ENCODE measurements around the gene WDR5. TPM values are rescaled to one million over a fixed set of nuclear protein-coding genes. Genes with fewer than 3 reads are reported as not detected.

Gene WDR5
- polyA plus RNA-seq (2013, experiment 1 of 2) = 50.8 TPM
- polyA plus RNA-seq (2013, experiment 2 of 2) = 52.5 TPM

DNA sequence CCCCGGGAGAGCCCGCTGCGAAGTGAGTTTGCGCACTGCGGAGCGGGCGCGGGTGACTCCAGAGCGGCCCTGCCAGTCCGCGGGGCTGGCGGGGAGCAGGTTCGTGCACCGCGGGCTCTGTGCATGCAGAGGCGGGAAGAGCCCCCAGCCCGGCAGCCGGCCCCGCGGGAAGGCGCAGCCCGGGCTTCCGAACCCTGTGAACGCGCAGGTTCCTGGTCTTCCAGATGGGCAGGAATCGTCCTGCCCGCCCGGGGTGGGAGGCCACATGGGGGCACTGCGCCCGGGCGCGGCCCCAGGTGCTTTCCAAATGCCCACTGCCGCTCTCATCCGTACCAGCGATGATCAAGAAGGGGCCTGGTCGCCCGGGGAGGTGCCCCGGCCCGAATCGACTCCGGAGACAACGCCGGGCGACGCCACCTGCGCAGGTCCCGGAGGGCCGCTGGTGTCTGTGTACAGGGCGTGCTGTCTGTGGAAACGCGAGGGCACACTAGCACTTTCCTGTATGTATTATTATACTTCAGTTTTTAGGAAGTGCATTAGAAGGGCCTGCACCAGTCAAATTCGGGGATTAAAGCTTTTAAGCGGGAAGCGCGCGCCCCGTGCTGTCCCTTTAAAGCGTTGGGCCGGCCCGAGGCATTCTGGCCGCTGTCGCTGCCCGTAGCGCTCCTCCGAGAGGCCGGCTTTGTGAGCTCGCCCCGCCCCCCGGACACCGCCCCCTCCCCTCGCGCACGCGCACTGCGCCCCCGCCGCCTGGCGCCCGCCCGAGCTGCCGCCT lies at the start of gene WDR5:
Gene WDR5, plus strand, starts transcription at position 740 of the 775 bp plus-strand sequence. CDS start 3,796 bp downstream, outside the sequence.
- peak within 1 kb of the TSS; percentile 95 for H3K4me2 ChIP-seq (ENCODE audit: low read length)
- WGBS (ENCODE audit: extremely low coverage, insufficient coverage, low lambda C conversion rate) = no CpG with 5 or more reads among the region's 81 CpGs
- peak within 1 kb of the TSS; percentile 93 for H3K4me3 ChIP-seq (ENCODE audit: low read length)
- H2BK5ac ChIP-seq (ENCODE audit: low read length) = no peak within 1 kb of the TSS
- H3K79me1 ChIP-seq (ENCODE audit: low read length) = peaks cover 20% of the 10 kb centered on the region
- peak within 1 kb of the TSS; percentile 68 for H4K8ac ChIP-seq (ENCODE audit: low read depth, low read length)
- H3K36me3 ChIP-seq (ENCODE audit: control insufficient read depth, insufficient read depth, low read length) = peaks cover 1% of the 10 kb centered on the region
- peak within 1 kb of the TSS; percentile 97 for H3K23ac ChIP-seq (ENCODE audit: low read length)
- H3K18ac ChIP-seq (ENCODE audit: low read length) = peak within 1 kb of the TSS; percentile 70
- peak within 1 kb of the TSS; percentile 99 for H3K9ac ChIP-seq (ENCODE audit: low read length)
- H3K4ac ChIP-seq (ENCODE audit: low read depth, low read length) = peak within 1 kb of the TSS; percentile 64
- peaks cover 38% of the 10 kb centered on the region for H3K79me2 ChIP-seq (ENCODE audit: control insufficient read depth, insufficient read depth, low read length)
- no peak within 1 kb of the TSS for H4K5ac ChIP-seq (ENCODE audit: low read length)
- H3K56ac ChIP-seq (ENCODE audit: low read length) = peak within 1 kb of the TSS; percentile 99
- no peak within 1 kb of the TSS for H2BK120ac ChIP-seq (ENCODE audit: low read depth, low read length)
- H2AK5ac ChIP-seq (ENCODE audit: low read length) = peak within 1 kb of the TSS; percentile 51
- H2BK15ac ChIP-seq (replicated peaks; ENCODE audit: low read depth) = no peak within 1 kb of the TSS
- H3K27ac ChIP-seq (ENCODE audit: low read depth, low read length) = peak within 1 kb of the TSS; percentile 88
- H3K4me1 ChIP-seq (ENCODE audit: control insufficient read depth, low read depth, low read length) = peaks cover 2% of the 10 kb centered on the region
- H3K27me3 ChIP-seq (ENCODE audit: insufficient read depth, low read length, poor library complexity) = no peaks in the 10 kb centered on the region
- DNase-seq = peak; percentile 92

DNA sequence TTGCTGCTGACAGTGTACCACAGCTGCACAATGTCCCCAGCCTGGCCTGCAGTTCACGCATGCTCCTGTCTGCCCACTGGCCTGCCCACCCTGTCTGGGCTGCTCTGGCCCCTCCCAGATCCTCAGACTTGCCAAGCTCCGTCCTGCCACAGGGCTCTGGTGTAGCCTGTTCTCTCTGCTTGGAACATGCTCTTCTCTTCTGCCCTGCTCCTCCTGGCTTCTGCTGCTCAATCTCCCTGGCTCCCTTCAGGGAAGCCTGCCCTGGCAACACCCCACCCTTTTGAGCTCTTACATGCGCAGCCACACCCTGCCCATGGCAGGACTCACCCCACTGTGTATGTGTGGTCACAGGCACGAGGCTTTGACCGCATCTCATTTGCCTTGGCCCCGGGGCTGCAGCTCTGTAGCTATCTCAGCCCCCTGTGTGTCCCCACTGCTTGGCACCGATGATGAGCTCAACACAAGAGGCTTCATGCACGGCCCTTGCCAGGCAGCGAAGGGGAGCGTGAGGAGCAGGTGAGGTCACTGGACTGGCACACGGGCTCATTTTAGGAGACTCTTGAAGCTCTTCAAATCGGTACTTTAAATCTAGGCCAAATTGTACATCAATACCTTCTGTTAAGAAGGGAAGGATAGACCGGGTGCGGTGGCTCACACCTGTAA lies 47.7 kb upstream of the WDR5 start:
- H3K4me1 ChIP-seq (ENCODE audit: control insufficient read depth, low read depth, low read length) = no peaks in the 10 kb centered on the region
- H2BK5ac ChIP-seq (ENCODE audit: low read length) = no peak overlapping the region
- H4K5ac ChIP-seq (ENCODE audit: low read length) = no peak overlapping the region
- H3K27ac ChIP-seq (ENCODE audit: low read depth, low read length) = no peak overlapping the region
- no peak for DNase-seq
- no peak overlapping the region for H3K23ac ChIP-seq (ENCODE audit: low read length)
- no peak overlapping the region for H3K4me2 ChIP-seq (ENCODE audit: low read length)
- H3K27me3 ChIP-seq (ENCODE audit: insufficient read depth, low read length, poor library complexity) = peaks cover 1% of the 10 kb centered on the region
- H3K18ac ChIP-seq (ENCODE audit: low read length) = no peak overlapping the region
- H2BK120ac ChIP-seq (ENCODE audit: low read depth, low read length) = no peak overlapping the region
- H3K9ac ChIP-seq (ENCODE audit: low read length) = no peak overlapping the region
- WGBS (ENCODE audit: extremely low coverage, insufficient coverage, low lambda C conversion rate) = no CpG with 5 or more reads among the region's 14 CpGs
- no peak overlapping the region for H3K4ac ChIP-seq (ENCODE audit: low read depth, low read length)
- H3K79me1 ChIP-seq (ENCODE audit: low read length) = no peaks in the 10 kb centered on the region
- H3K79me2 ChIP-seq (ENCODE audit: control insufficient read depth, insufficient read depth, low read length) = no peaks in the 10 kb centered on the region
- H2AK5ac ChIP-seq (ENCODE audit: low read length) = no peak overlapping the region
- H3K4me3 ChIP-seq (ENCODE audit: low read length) = no peak overlapping the region
- H2BK15ac ChIP-seq (replicated peaks; ENCODE audit: low read depth) = no peak overlapping the region
- H3K36me3 ChIP-seq (ENCODE audit: control insufficient read depth, insufficient read depth, low read length) = no peaks in the 10 kb centered on the region
- no peak overlapping the region for H4K8ac ChIP-seq (ENCODE audit: low read depth, low read length)
- H3K56ac ChIP-seq (ENCODE audit: low read length) = no peak overlapping the region

DNA sequence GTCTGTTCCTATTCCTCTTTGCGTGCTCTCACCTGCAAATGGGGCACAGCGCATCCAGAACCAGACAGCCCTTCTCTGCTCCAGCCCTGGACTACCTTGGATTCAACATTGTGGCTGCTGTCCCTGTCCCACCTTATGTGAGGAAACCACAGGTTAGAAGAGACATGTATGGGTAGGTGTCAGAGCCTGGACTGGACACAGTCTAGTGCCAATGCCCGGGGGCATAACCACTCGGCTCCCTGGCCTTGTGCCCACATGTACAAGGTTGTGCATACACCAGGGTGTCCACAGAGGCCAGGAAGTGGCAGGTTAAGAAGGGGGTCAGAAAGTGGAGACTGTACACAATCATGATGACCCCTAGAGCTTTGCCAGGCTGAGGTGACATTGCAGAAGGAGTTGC lies 45.9 kb upstream of the WDR5 start:
- WGBS (ENCODE audit: extremely low coverage, insufficient coverage, low lambda C conversion rate) = no CpG with 5 or more reads among the region's 4 CpGs
- Histone ChIP-seq H4K5ac (ENCODE audit: low read length) (no peak overlapping the region), H3K4me1 (ENCODE audit: control insufficient read depth, low read depth, low read length) (no peaks in the 10 kb centered on the region), H3K23ac (ENCODE audit: low read length) (no peak overlapping the region), H3K4ac (ENCODE audit: low read depth, low read length) (no peak overlapping the region), H4K8ac (ENCODE audit: low read depth, low read length) (no peak overlapping the region), H3K18ac (ENCODE audit: low read length) (no peak overlapping the region), H2BK120ac (ENCODE audit: low read depth, low read length) (no peak overlapping the region), H3K79me2 (ENCODE audit: control insufficient read depth, insufficient read depth, low read length) (no peaks in the 10 kb centered on the region), H3K4me3 (ENCODE audit: low read length) (no peak overlapping the region), H3K27me3 (ENCODE audit: insufficient read depth, low read length, poor library complexity) (no peaks in the 10 kb centered on the region), H2AK5ac (ENCODE audit: low read length) (no peak overlapping the region), H3K4me2 (ENCODE audit: low read length) (no peak overlapping the region), H3K79me1 (ENCODE audit: low read length) (no peaks in the 10 kb centered on the region), H3K27ac (ENCODE audit: low read depth, low read length) (no peak overlapping the region), H3K56ac (ENCODE audit: low read length) (no peak overlapping the region), H2BK15ac (replicated peaks; ENCODE audit: low read depth) (no peak overlapping the region), H2BK5ac (ENCODE audit: low read length) (no peak overlapping the region), H3K36me3 (ENCODE audit: control insufficient read depth, insufficient read depth, low read length) (no peaks in the 10 kb centered on the region), H3K9ac (ENCODE audit: low read length) (no peak overlapping the region)
- DNase-seq = no peak

DNA sequence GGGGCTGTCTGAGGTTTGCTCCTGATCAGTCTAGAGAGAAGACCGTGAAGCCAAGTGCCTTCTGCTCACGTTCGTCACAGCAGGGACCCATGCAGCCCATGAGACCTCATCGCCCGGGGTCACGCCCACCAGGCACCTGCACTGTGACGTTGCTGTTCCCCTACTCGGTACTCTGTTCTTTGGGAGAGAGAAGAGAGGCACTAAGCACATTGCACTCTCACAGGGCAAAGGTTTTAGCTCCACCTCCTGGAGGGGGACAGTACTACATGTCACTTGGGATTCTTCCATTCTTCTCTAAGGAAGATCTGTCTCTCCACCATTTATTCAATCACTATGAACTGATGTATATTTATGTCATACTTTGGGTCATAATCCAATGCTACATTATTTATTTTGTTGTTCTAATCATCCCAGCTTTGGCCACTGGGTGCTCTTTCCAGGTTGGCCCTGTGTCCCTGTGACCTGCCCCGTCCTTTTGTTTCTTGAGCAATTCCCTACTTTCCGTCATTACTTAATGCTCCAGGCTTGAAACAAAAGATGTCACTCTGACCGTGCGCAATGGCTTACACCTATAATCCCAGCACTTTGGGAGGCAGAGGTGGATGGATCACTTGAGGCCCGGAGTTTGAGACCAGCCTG lies 36.6 kb upstream of the WDR5 start:
- peak; percentile 60 for DNase-seq

DNA sequence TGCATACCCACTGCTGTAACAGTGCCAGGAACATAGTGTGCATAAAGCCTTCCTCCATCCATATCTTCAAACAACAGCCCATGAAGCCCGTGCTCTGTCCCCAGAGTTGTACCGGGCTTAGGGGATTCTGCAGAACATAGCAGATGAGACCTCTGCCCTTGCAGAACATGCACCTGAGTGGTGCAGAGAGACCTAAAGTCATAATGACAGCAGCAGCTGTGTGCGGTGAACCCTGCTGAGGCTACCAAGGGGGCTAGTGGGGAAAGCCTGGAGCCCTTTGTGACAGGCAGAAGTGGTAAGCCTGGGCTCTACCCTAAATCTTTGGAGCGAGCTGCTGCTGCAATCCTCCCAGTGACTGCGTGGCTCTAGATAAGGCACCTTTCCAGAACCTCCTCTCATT lies 35.8 kb upstream of the WDR5 start:
- Histone ChIP-seq H2BK120ac (ENCODE audit: low read depth, low read length) (no peak overlapping the region), H3K4me1 (ENCODE audit: control insufficient read depth, low read depth, low read length) (no peaks in the 10 kb centered on the region), H3K79me1 (ENCODE audit: low read length) (no peaks in the 10 kb centered on the region), H3K27ac (ENCODE audit: low read depth, low read length) (no peak overlapping the region), H2AK5ac (ENCODE audit: low read length) (no peak overlapping the region), H3K4me3 (ENCODE audit: low read length) (no peak overlapping the region), H2BK15ac (replicated peaks; ENCODE audit: low read depth) (no peak overlapping the region), H3K27me3 (ENCODE audit: insufficient read depth, low read length, poor library complexity) (no peaks in the 10 kb centered on the region), H3K4ac (ENCODE audit: low read depth, low read length) (no peak overlapping the region), H4K5ac (ENCODE audit: low read length) (no peak overlapping the region), H3K9ac (ENCODE audit: low read length) (no peak overlapping the region), H2BK5ac (ENCODE audit: low read length) (no peak overlapping the region), H3K56ac (ENCODE audit: low read length) (no peak overlapping the region), H3K23ac (ENCODE audit: low read length) (no peak overlapping the region), H4K8ac (ENCODE audit: low read depth, low read length) (no peak overlapping the region), H3K18ac (ENCODE audit: low read length) (no peak overlapping the region), H3K4me2 (ENCODE audit: low read length) (no peak overlapping the region), H3K79me2 (ENCODE audit: control insufficient read depth, insufficient read depth, low read length) (no peaks in the 10 kb centered on the region), H3K36me3 (ENCODE audit: control insufficient read depth, insufficient read depth, low read length) (no peaks in the 10 kb centered on the region)
- no peak for DNase-seq
- no CpG with 5 or more reads among the region's 5 CpGs for WGBS (ENCODE audit: extremely low coverage, insufficient coverage, low lambda C conversion rate)

More for the DNA sequence above, 36.6 kb upstream of the WDR5 start:
- H3K4me2 ChIP-seq (ENCODE audit: low read length) = no peak overlapping the region
- no peak overlapping the region for H4K5ac ChIP-seq (ENCODE audit: low read length)
- no peak overlapping the region for H3K18ac ChIP-seq (ENCODE audit: low read length)
- no peak overlapping the region for H3K56ac ChIP-seq (ENCODE audit: low read length)
- H2AK5ac ChIP-seq (ENCODE audit: low read length) = no peak overlapping the region
- no peak overlapping the region for H2BK120ac ChIP-seq (ENCODE audit: low read depth, low read length)
- H3K27me3 ChIP-seq (ENCODE audit: insufficient read depth, low read length, poor library complexity) = no peaks in the 10 kb centered on the region
- H3K9ac ChIP-seq (ENCODE audit: low read length) = no peak overlapping the region
- no peaks in the 10 kb centered on the region for H3K4me1 ChIP-seq (ENCODE audit: control insufficient read depth, low read depth, low read length)
- H3K79me2 ChIP-seq (ENCODE audit: control insufficient read depth, insufficient read depth, low read length) = no peaks in the 10 kb centered on the region
- no peak overlapping the region for H3K23ac ChIP-seq (ENCODE audit: low read length)
- no peaks in the 10 kb centered on the region for H3K79me1 ChIP-seq (ENCODE audit: low read length)
- no peak overlapping the region for H4K8ac ChIP-seq (ENCODE audit: low read depth, low read length)
- no peaks in the 10 kb centered on the region for H3K36me3 ChIP-seq (ENCODE audit: control insufficient read depth, insufficient read depth, low read length)
- no peak overlapping the region for H3K4ac ChIP-seq (ENCODE audit: low read depth, low read length)
- no peak overlapping the region for H2BK5ac ChIP-seq (ENCODE audit: low read length)
- H3K27ac ChIP-seq (ENCODE audit: low read depth, low read length) = no peak overlapping the region
- H3K4me3 ChIP-seq (ENCODE audit: low read length) = no peak overlapping the region
- no CpG with 5 or more reads among the region's 13 CpGs for WGBS (ENCODE audit: extremely low coverage, insufficient coverage, low lambda C conversion rate)
- H2BK15ac ChIP-seq (replicated peaks; ENCODE audit: low read depth) = no peak overlapping the region
